GM19025 (cell line): ENCODE measurements around the gene NCOA3.
"Not testable (repeated sequence)": the region's sequence is repeated elsewhere in the genome, so short reads cannot be mapped to it uniquely, and the experiment has no call there.

Experiments used
- ATAC-seq: cut with Tn5 transposase; IDR thresholded peaks from one replicate; pipeline ENCODE4 v1.9.1; 2021; ENCODE audit warnings: mild to moderate bottlenecking, low read depth, moderate library complexity; ENCODE audit not compliant: unreplicated experiment

The NCOA3 gene

GRCh38 chr20:47532002-47532401 lies 30.3 kb downstream of the NCOA3 start:
- no peak for ATAC-seq

- no peak for ATAC-seq
These were observed 31.9 kb downstream of the NCOA3 start for GRCh38 chr20:47533518-47534062.

- ATAC-seq: no peak
These were observed 32.7 kb downstream of the NCOA3 start for GRCh38 chr20:47534405-47534804.

- no peak for ATAC-seq
These were observed 33.4 kb downstream of the NCOA3 start for GRCh38 chr20:47535088-47535487.

- ATAC-seq: no peak
These were observed 34.3 kb downstream of the NCOA3 start for GRCh38 chr20:47535994-47536393.

- no peak for ATAC-seq
These were observed 39.0 kb downstream of the NCOA3 start for GRCh38 chr20:47540443-47541354.

- no peak for ATAC-seq
These were observed 39.8 kb downstream of the NCOA3 start for GRCh38 chr20:47541355-47541922.

GRCh38 chr20:47543006-47543431 lies 41.3 kb downstream of the NCOA3 start:
- ATAC-seq: no peak

- no peak for ATAC-seq
These were observed 42.6 kb downstream of the NCOA3 start for GRCh38 chr20:47544240-47544639.

- ATAC-seq: no peak
These were observed 43.2 kb downstream of the NCOA3 start for GRCh38 chr20:47544852-47545251.

- ATAC-seq: no peak
These were observed 43.8 kb downstream of the NCOA3 start for GRCh38 chr20:47545499-47545898.

- no peak for ATAC-seq
These were observed 44.7 kb downstream of the NCOA3 start for GRCh38 chr20:47546184-47547033.

- no peak for ATAC-seq
These were observed 45.3 kb downstream of the NCOA3 start for GRCh38 chr20:47547034-47547387.

GRCh38 chr20:47549671-47550070 lies 48.0 kb downstream of the NCOA3 start:
- no peak for ATAC-seq

GRCh38 chr20:47551222-47551621 lies 49.5 kb downstream of the NCOA3 start:
- ATAC-seq: no peak

GRCh38 chr20:47551841-47552240 lies 50.2 kb downstream of the NCOA3 start:
- no peak for ATAC-seq

GRCh38 chr20:47552996-47553395 lies 51.3 kb downstream of the NCOA3 start:
- no peak for ATAC-seq

GRCh38 chr20:47553594-47554235 lies 52.0 kb downstream of the NCOA3 start:
- not testable (repeated sequence) for ATAC-seq

- ATAC-seq: not testable (repeated sequence)
These were observed 52.6 kb downstream of the NCOA3 start for GRCh38 chr20:47554283-47554682.

GRCh38 chr20:47557218-47557617 lies 55.5 kb downstream of the NCOA3 start:
- no peak for ATAC-seq
